T-helper 1 cell treated with Interleukin-12 subunit alpha and Interleukin-12 subunit beta and Interleukin-4 antibody, amounts not matched to agents 30 μg/mL and 1 μg/mL, for 36 hours (primary cell): ENCODE results near the gene MYH7B.

ENCODE experiments used
- H3K27ac Mint-ChIP-seq: one replicate; pipeline ENCODE4 v1.8.0; 2021; ENCODE audit warnings: mild to moderate bottlenecking, mixed read lengths
- H3K27me3 Mint-ChIP-seq: one replicate; pipeline ENCODE4 v1.8.0; 2021; ENCODE audit warnings: low read depth, mixed read lengths
- H3K36me3 Mint-ChIP-seq: one replicate; pipeline ENCODE4 v1.8.0; 2021; ENCODE audit warnings: low read depth, mixed read lengths
- H3K4me1 Mint-ChIP-seq: one replicate; pipeline ENCODE4 v1.8.0; 2021; ENCODE audit warnings: low read depth, mixed read lengths
- H3K4me3 Mint-ChIP-seq: one replicate; pipeline ENCODE4 v1.8.0; 2021; ENCODE audit warnings: mild to moderate bottlenecking, moderate library complexity, mixed read lengths
- H3K9me3 Mint-ChIP-seq: one replicate; pipeline ENCODE4 v1.8.0; 2021; ENCODE audit warnings: mixed read lengths

MYH7B gene

GRCh38 chr20:34977365-34978091 lies 21.9 kb downstream of the MYH7B start:
- no peaks in the 10 kb centered on the region for H3K4me1 Mint-ChIP-seq
- no peaks in the 10 kb centered on the region for H3K36me3 Mint-ChIP-seq
- H3K4me3 Mint-ChIP-seq = no peak overlapping the region
- no peaks in the 10 kb centered on the region for H3K9me3 Mint-ChIP-seq
- no peak overlapping the region for H3K27ac Mint-ChIP-seq
- peaks cover 3% of the 10 kb centered on the region for H3K27me3 Mint-ChIP-seq

DNA sequence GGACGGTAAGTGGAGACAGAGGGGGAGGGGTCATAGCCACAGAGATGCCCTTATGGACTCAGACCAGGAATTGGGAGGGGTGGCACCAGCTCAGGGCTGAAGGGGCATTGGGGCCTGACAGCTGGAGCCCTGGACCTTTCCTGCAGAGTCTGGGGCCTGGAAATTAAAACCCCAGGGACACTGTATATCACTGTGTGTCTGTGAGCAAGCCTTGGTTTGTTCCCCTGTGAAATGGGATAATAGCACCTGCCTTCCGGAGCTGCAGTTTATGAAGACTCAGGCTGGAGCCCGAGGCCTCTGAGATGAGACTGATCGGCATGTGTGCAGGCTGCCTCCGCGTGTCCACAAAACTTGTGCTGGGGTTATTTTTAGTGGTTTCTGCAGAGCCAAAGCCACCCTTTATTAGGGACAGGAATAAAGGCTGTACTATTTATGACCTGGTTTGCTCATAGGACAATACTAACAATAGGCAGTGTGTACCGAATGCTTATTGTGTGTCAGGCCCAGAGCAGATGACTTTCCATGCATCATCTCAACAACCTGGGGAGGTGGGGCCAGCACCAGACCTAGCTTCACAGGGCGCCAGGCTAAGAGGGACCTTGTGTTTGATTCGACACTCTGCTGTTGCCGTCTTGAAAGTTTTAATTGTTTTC lies 22.6 kb downstream of the MYH7B start:
- Mint-ChIP-seq H3K27me3 (peaks cover 5% of the 10 kb centered on the region), H3K4me3 (no peak overlapping the region), H3K4me1 (peaks cover under 1% of the 10 kb centered on the region), H3K27ac (no peak overlapping the region), H3K36me3 (no peaks in the 10 kb centered on the region), H3K9me3 (no peaks in the 10 kb centered on the region)

- no peaks in the 10 kb centered on the region for H3K36me3 Mint-ChIP-seq
- H3K4me3 Mint-ChIP-seq = no peak overlapping the region
- H3K4me1 Mint-ChIP-seq = peaks cover 2% of the 10 kb centered on the region
- peaks cover 7% of the 10 kb centered on the region for H3K27me3 Mint-ChIP-seq
- H3K27ac Mint-ChIP-seq = no peak overlapping the region
- no peaks in the 10 kb centered on the region for H3K9me3 Mint-ChIP-seq
Measured at GRCh38 chr20:34979366-34980153, 23.9 kb downstream of the MYH7B start.

- no peak overlapping the region for H3K4me3 Mint-ChIP-seq
- H3K9me3 Mint-ChIP-seq = no peaks in the 10 kb centered on the region
- H3K4me1 Mint-ChIP-seq = peaks cover 4% of the 10 kb centered on the region
- H3K27ac Mint-ChIP-seq = no peak overlapping the region
- H3K27me3 Mint-ChIP-seq = peaks cover 7% of the 10 kb centered on the region
- H3K36me3 Mint-ChIP-seq = no peaks in the 10 kb centered on the region
Measured at GRCh38 chr20:34980543-34981233, 25.0 kb downstream of the MYH7B start.

GRCh38 chr20:34982270-34983088 lies 26.8 kb downstream of the MYH7B start:
- Mint-ChIP-seq H3K27ac (no peak overlapping the region), H3K9me3 (no peaks in the 10 kb centered on the region), H3K4me1 (peaks cover 4% of the 10 kb centered on the region), H3K4me3 (no peak overlapping the region), H3K27me3 (peaks cover 7% of the 10 kb centered on the region), H3K36me3 (no peaks in the 10 kb centered on the region)

GRCh38 chr20:34983089-34983820 lies 27.6 kb downstream of the MYH7B start:
- Mint-ChIP-seq H3K36me3 (no peaks in the 10 kb centered on the region), H3K27me3 (peaks cover 7% of the 10 kb centered on the region), H3K9me3 (no peaks in the 10 kb centered on the region), H3K4me3 (no peak overlapping the region), H3K27ac (peak overlapping the region; percentile 49), H3K4me1 (peaks cover 4% of the 10 kb centered on the region)

- Mint-ChIP-seq H3K27me3 (peaks cover 7% of the 10 kb centered on the region), H3K36me3 (peaks cover under 1% of the 10 kb centered on the region), H3K9me3 (no peaks in the 10 kb centered on the region), H3K4me3 (no peak overlapping the region), H3K27ac (no peak overlapping the region), H3K4me1 (peaks cover 4% of the 10 kb centered on the region)
Measured at GRCh38 chr20:34983995-34984735, 28.5 kb downstream of the MYH7B start.

- H3K9me3 Mint-ChIP-seq = no peaks in the 10 kb centered on the region
- H3K36me3 Mint-ChIP-seq = peaks cover 3% of the 10 kb centered on the region
- no peak overlapping the region for H3K27ac Mint-ChIP-seq
- no peak overlapping the region for H3K4me3 Mint-ChIP-seq
- H3K4me1 Mint-ChIP-seq = peaks cover 4% of the 10 kb centered on the region
- H3K27me3 Mint-ChIP-seq = peaks cover 7% of the 10 kb centered on the region
Measured at GRCh38 chr20:34984756-34985261, 29.1 kb downstream of the MYH7B start.

DNA sequence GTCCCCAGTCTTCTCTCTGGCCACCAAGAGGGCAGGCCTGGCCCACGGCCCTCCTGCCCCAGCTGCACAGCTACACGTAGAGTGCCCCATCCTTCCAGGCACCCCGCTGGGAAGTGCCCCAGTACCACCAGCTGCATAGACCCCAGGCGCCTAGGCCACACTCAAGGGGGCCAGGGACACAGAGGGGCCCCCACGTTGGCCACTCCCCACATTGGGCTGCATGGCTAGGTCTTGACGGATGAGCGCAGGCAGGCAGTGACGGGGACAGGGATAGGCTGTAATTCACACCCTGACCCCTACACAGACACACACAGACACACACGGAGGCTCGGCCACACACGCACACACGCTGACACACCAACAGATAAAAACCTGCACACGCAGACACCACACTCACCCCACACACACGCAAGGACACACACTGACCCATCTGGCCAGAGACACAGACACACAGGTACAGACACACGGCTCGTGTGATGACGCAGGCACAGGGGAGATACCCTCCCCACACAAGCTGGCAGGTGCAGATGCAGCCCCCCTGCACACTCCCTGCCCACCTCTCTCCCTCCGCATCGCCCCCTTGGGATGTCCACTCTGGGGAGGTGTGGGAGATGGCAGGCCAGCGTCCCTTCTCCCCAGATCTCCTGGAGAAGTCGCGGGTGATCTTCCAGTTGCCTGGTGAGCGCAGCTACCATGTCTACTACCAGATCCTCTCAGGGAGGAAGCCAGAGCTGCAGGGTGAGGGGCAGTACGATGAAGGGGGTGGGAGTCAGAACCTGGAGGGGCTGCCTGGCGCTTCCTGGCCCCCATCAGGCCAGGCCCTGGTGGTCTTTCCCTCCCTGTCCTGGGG lies 30.0 kb downstream of the MYH7B start:
- Mint-ChIP-seq H3K27me3 (peaks cover 7% of the 10 kb centered on the region), H3K4me3 (no peak overlapping the region), H3K27ac (no peak overlapping the region), H3K4me1 (peaks cover 4% of the 10 kb centered on the region), H3K9me3 (no peaks in the 10 kb centered on the region), H3K36me3 (peaks cover 3% of the 10 kb centered on the region)

GRCh38 chr20:34986311-34987287 lies 30.9 kb downstream of the MYH7B start:
- Mint-ChIP-seq H3K27ac (no peak overlapping the region), H3K27me3 (peaks cover 7% of the 10 kb centered on the region), H3K36me3 (peaks cover 3% of the 10 kb centered on the region), H3K4me3 (no peak overlapping the region), H3K4me1 (peaks cover 4% of the 10 kb centered on the region), H3K9me3 (no peaks in the 10 kb centered on the region)
